T-helper 1 cell treated with Interleukin-12 subunit alpha and Interleukin-12 subunit beta and Interleukin-4 antibody, amounts not matched to agents 30 μg/mL and 1 μg/mL, for 36 hours (primary cell): ENCODE measurements around the gene ATP2C2.

Experiments
- H3K27ac Mint-ChIP-seq: one replicate; pipeline ENCODE4 v1.8.0; 2021; ENCODE audit warnings: mild to moderate bottlenecking, mixed read lengths
- H3K27me3 Mint-ChIP-seq: one replicate; pipeline ENCODE4 v1.8.0; 2021; ENCODE audit warnings: low read depth, mixed read lengths
- H3K36me3 Mint-ChIP-seq: one replicate; pipeline ENCODE4 v1.8.0; 2021; ENCODE audit warnings: low read depth, mixed read lengths
- H3K4me1 Mint-ChIP-seq: one replicate; pipeline ENCODE4 v1.8.0; 2021; ENCODE audit warnings: low read depth, mixed read lengths
- H3K4me3 Mint-ChIP-seq: one replicate; pipeline ENCODE4 v1.8.0; 2021; ENCODE audit warnings: mild to moderate bottlenecking, moderate library complexity, mixed read lengths
- H3K9me3 Mint-ChIP-seq: one replicate; pipeline ENCODE4 v1.8.0; 2021; ENCODE audit warnings: mixed read lengths

ATP2C2 gene

GRCh38 chr16:84423416-84423837 lies 55.1 kb downstream of the ATP2C2 start:
- Mint-ChIP-seq H3K27me3 (peaks cover 6% of the 10 kb centered on the region), H3K36me3 (no peaks in the 10 kb centered on the region), H3K4me1 (peaks cover 3% of the 10 kb centered on the region), H3K9me3 (peaks cover 4% of the 10 kb centered on the region), H3K4me3 (no peak overlapping the region), H3K27ac (no peak overlapping the region)

GRCh38 chr16:84425696-84426095 lies 57.4 kb downstream of the ATP2C2 start:
- Mint-ChIP-seq H3K9me3 (peaks cover 4% of the 10 kb centered on the region), H3K27ac (no peak overlapping the region), H3K4me3 (no peak overlapping the region), H3K4me1 (no peaks in the 10 kb centered on the region), H3K27me3 (peaks cover 7% of the 10 kb centered on the region), H3K36me3 (no peaks in the 10 kb centered on the region)

- Mint-ChIP-seq H3K9me3 (peaks cover 4% of the 10 kb centered on the region), H3K27ac (no peak overlapping the region), H3K4me3 (no peak overlapping the region), H3K36me3 (no peaks in the 10 kb centered on the region), H3K27me3 (peaks cover 16% of the 10 kb centered on the region), H3K4me1 (no peaks in the 10 kb centered on the region)
These were observed 58.5 kb downstream of the ATP2C2 start for GRCh38 chr16:84426804-84427203.

- H3K4me1 Mint-ChIP-seq = no peaks in the 10 kb centered on the region
- no peak overlapping the region for H3K27ac Mint-ChIP-seq
- H3K9me3 Mint-ChIP-seq = peaks cover 4% of the 10 kb centered on the region
- H3K36me3 Mint-ChIP-seq = no peaks in the 10 kb centered on the region
- no peak overlapping the region for H3K4me3 Mint-ChIP-seq
- peaks cover 17% of the 10 kb centered on the region for H3K27me3 Mint-ChIP-seq
These were observed 59.2 kb downstream of the ATP2C2 start for GRCh38 chr16:84427553-84427952.

GRCh38 chr16:84430860-84431259 lies 62.5 kb downstream of the ATP2C2 start:
- Mint-ChIP-seq H3K36me3 (no peaks in the 10 kb centered on the region), H3K27ac (no peak overlapping the region), H3K27me3 (peaks cover 17% of the 10 kb centered on the region), H3K9me3 (no peaks in the 10 kb centered on the region), H3K4me3 (no peak overlapping the region), H3K4me1 (no peaks in the 10 kb centered on the region)

- Mint-ChIP-seq H3K4me3 (no peak overlapping the region), H3K27ac (no peak overlapping the region), H3K9me3 (no peaks in the 10 kb centered on the region), H3K36me3 (no peaks in the 10 kb centered on the region), H3K4me1 (no peaks in the 10 kb centered on the region), H3K27me3 (peaks cover 10% of the 10 kb centered on the region)
These were observed 66.5 kb downstream of the ATP2C2 start for GRCh38 chr16:84434800-84435199.

- Mint-ChIP-seq H3K9me3 (no peaks in the 10 kb centered on the region), H3K27ac (no peak overlapping the region)
These were observed 67.9 kb downstream of the ATP2C2 start for GRCh38 chr16:84436196-84436595.

GRCh38 chr16:84438971-84439696 lies 70.8 kb downstream of the ATP2C2 start:
- H3K27ac Mint-ChIP-seq = no peak overlapping the region
- H3K4me1 Mint-ChIP-seq = no peaks in the 10 kb centered on the region
- no peak overlapping the region for H3K4me3 Mint-ChIP-seq
- H3K9me3 Mint-ChIP-seq = no peaks in the 10 kb centered on the region
- no peaks in the 10 kb centered on the region for H3K36me3 Mint-ChIP-seq
- peaks cover 15% of the 10 kb centered on the region for H3K27me3 Mint-ChIP-seq

More at GRCh38 chr16:84436196-84436595, 67.9 kb downstream of the ATP2C2 start:
- no peak overlapping the region for H3K4me3 Mint-ChIP-seq
- no peaks in the 10 kb centered on the region for H3K4me1 Mint-ChIP-seq
- no peaks in the 10 kb centered on the region for H3K36me3 Mint-ChIP-seq
- peaks cover 7% of the 10 kb centered on the region for H3K27me3 Mint-ChIP-seq

- no peak overlapping the region for H3K27ac Mint-ChIP-seq
- H3K9me3 Mint-ChIP-seq = no peaks in the 10 kb centered on the region
- H3K4me1 Mint-ChIP-seq = no peaks in the 10 kb centered on the region
- H3K36me3 Mint-ChIP-seq = no peaks in the 10 kb centered on the region
- H3K4me3 Mint-ChIP-seq = no peak overlapping the region
- peaks cover 21% of the 10 kb centered on the region for H3K27me3 Mint-ChIP-seq
These were observed 74.2 kb downstream of the ATP2C2 start for GRCh38 chr16:84442416-84443145.

GRCh38 chr16:84443166-84443802 lies 74.9 kb downstream of the ATP2C2 start:
- H3K4me3 Mint-ChIP-seq = no peak overlapping the region
- no peaks in the 10 kb centered on the region for H3K4me1 Mint-ChIP-seq
- H3K36me3 Mint-ChIP-seq = no peaks in the 10 kb centered on the region
- no peak overlapping the region for H3K27ac Mint-ChIP-seq
- no peaks in the 10 kb centered on the region for H3K9me3 Mint-ChIP-seq
- H3K27me3 Mint-ChIP-seq = peaks cover 21% of the 10 kb centered on the region

- no peaks in the 10 kb centered on the region for H3K9me3 Mint-ChIP-seq
- H3K4me1 Mint-ChIP-seq = no peaks in the 10 kb centered on the region
- no peak overlapping the region for H3K27ac Mint-ChIP-seq
- H3K27me3 Mint-ChIP-seq = peaks cover 21% of the 10 kb centered on the region
- H3K4me3 Mint-ChIP-seq = no peak overlapping the region
- no peaks in the 10 kb centered on the region for H3K36me3 Mint-ChIP-seq
These were observed 76.1 kb downstream of the ATP2C2 start for GRCh38 chr16:84444476-84444875.

- Mint-ChIP-seq H3K27ac (no peak overlapping the region), H3K4me3 (no peak overlapping the region), H3K27me3 (peaks cover 21% of the 10 kb centered on the region), H3K36me3 (peaks cover 1% of the 10 kb centered on the region), H3K4me1 (no peaks in the 10 kb centered on the region), H3K9me3 (no peaks in the 10 kb centered on the region)
These were observed 77.7 kb downstream of the ATP2C2 start for GRCh38 chr16:84446084-84446483.

GRCh38 chr16:84446596-84447392 lies 78.5 kb downstream of the ATP2C2 start:
- Mint-ChIP-seq H3K27ac (no peak overlapping the region), H3K27me3 (peaks cover 19% of the 10 kb centered on the region), H3K4me1 (no peaks in the 10 kb centered on the region), H3K4me3 (no peak overlapping the region), H3K36me3 (peaks cover 1% of the 10 kb centered on the region), H3K9me3 (no peaks in the 10 kb centered on the region)

- Mint-ChIP-seq H3K4me3 (no peak overlapping the region), H3K36me3 (peaks cover 1% of the 10 kb centered on the region), H3K4me1 (no peaks in the 10 kb centered on the region), H3K9me3 (no peaks in the 10 kb centered on the region), H3K27ac (no peak overlapping the region), H3K27me3 (peaks cover 8% of the 10 kb centered on the region)
These were observed 80.1 kb downstream of the ATP2C2 start for GRCh38 chr16:84448444-84448843.
